Lower leg skin (tissue), 4 donors: ENCODE data around the gene C22orf39. TPM values are rescaled to one million over a fixed set of nuclear protein-coding genes. Genes with fewer than 3 reads are reported as not detected.

Experiments used
- DNase-seq, 2 donors: peaks; one replicate each; pipeline ENCODE4 v3.0.0-alpha.2; 2019; ENCODE audit warnings: low spot score in 2 of 2
- H3K4me3 ChIP-seq: fragments of 200-600 bp; sonication (generic); 2 replicates; pipeline ENCODE4 v1.5.1; 2017; ENCODE audit warnings: mild to moderate bottlenecking, low read depth; ENCODE audit not compliant: poor library complexity, severe bottlenecking
- POLR2A ChIP-seq, 2 donors: fragments of 450-650 bp; IDR thresholded peaks; one replicate each; pipeline ENCODE4 v1.6.1; 2016 to 2017; ENCODE audit warnings: antibody characterized with exemption in 2 of 2, mild to moderate bottlenecking in 1 of 2, moderate library complexity in 1 of 2
- WGBS, 2 donors: methylation state at CpG; one replicate each; pipeline ENCODE4 v1.1.5; 2018; 5-methylcytosine and 5-hydroxymethylcytosine counted together
- intact Hi-C: fragments of 100-400 bp; cut with DNase I; formaldehyde crosslinking; loops from one replicate; pipeline ENCODE4 v1.15.0; 2023; ENCODE audit warnings: low total_unique reads
- total RNA-seq, 4 donors: library from RNA; depleted of rRNA; stranded (reverse); fragments of >200 nt; gene quantifications; one replicate each; pipeline ENCODE4 v1.1.0, GENCODE V29; 2016
- TF ChIP-seq, protein P1 (sequence below), 3 donors: fragments of 450-650 bp; IDR thresholded peaks; one replicate each; pipeline ENCODE4 v1.5.1; 2016; ENCODE audit warnings: antibody characterized with exemption in 3 of 3, mild to moderate bottlenecking in 3 of 3, moderate library complexity in 2 of 3

Gene C22orf39
- total RNA-seq, 4 donors from 2014 or later: 31.0 to 50.4 (median 42.1) TPM

DNA sequence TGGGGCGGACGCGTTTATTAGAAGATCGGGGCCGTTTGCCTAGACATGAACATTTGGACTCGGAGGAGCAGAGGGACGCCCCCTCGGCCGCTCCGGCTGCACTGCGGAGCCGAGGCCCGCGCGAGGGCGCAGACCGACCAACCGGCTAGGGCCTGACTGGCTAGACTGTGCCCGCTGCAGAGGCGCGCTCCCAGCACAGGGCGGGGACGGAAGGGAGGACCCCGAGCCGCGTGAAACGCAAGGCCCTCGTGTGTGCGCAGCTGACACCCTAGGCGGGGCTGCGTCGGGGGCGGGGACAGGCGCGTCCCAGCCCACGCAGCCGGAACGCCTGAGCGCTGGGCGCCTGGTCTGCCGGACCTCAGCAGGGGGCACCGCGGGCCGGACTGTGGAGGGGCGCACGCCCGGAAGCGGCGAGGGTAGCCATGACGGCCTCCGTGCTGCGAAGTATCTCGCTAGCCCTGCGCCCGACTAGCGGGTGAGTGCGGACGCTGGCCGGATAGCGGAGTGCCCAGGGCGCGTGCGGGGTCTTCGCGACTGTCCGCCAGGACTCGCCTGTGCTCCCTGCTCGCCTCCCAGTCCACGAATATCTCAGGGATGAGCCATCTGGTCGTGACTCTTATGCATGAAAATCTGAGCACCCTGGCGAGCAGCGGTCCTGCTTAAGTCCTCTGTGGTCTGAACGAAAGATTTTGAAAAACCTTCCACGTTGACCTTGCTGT, 15.2 kb downstream of the C22orf39 start, which contains the start of gene MRPL40:
TSS of gene MRPL40 (plus strand) at position 413 of the 719 bp plus-strand sequence. CDS start at position 423, 10 bp downstream.
- peak; percentile 91 to 98 for DNase-seq
- peak within 1 kb of the TSS; percentile 92 for H3K4me3 ChIP-seq
- 0% methylated on average over 11 to 72 of the region's 74 CpGs for WGBS, 2 donors
- intact Hi-C loops: no loop called here
- TF ChIP-seq, protein P1, sequence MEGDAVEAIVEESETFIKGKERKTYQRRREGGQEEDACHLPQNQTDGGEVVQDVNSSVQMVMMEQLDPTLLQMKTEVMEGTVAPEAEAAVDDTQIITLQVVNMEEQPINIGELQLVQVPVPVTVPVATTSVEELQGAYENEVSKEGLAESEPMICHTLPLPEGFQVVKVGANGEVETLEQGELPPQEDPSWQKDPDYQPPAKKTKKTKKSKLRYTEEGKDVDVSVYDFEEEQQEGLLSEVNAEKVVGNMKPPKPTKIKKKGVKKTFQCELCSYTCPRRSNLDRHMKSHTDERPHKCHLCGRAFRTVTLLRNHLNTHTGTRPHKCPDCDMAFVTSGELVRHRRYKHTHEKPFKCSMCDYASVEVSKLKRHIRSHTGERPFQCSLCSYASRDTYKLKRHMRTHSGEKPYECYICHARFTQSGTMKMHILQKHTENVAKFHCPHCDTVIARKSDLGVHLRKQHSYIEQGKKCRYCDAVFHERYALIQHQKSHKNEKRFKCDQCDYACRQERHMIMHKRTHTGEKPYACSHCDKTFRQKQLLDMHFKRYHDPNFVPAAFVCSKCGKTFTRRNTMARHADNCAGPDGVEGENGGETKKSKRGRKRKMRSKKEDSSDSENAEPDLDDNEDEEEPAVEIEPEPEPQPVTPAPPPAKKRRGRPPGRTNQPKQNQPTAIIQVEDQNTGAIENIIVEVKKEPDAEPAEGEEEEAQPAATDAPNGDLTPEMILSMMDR (IDR thresholded peaks at IDR 0.05): peak in 1 of 3 donors; percentile 32
- no peak for TF ChIP-seq POLR2A (IDR thresholded peaks at IDR 0.05)

DNA sequence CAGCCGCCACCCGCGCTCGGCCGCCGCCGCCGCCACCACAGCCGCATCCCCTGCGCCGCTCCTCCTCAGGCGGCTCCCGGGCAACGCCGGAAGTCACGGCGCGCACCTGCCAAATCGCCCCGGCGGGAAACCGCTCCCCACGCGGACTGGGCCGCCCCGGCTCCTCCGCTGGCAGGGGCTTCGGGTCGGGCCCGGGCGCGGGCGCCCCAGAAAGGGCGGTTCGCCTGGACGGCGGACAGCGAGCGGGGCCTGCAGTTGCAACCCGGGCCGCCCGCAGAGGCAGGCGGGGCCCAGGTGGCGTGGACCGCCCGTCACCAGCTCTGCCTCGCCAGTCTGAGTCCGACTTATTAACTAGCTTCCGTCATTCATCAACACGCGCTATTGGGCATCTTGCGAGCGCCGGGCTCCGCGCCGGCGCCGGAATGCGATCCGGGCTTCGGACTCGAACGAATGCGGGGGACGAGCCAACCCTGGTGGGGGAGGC, 15.8 kb downstream of the C22orf39 start, which contains the start of gene HIRA:
TSS of gene HIRA (minus strand) at position 85 of the 484 bp plus-strand sequence. CDS start 257 bp downstream, outside the sequence.
- H3K4me3 ChIP-seq: peak within 1 kb of the TSS; percentile 92
- WGBS, 2 donors: 0% methylated on average over 4 to 12 of the region's 66 CpGs
- peak; percentile 57 to 96 for DNase-seq
- TF ChIP-seq, protein P1 (IDR thresholded peaks at IDR 0.05): no peak
- TF ChIP-seq POLR2A (IDR thresholded peaks at IDR 0.05): no peak
- intact Hi-C loops: no loop called here

DNA sequence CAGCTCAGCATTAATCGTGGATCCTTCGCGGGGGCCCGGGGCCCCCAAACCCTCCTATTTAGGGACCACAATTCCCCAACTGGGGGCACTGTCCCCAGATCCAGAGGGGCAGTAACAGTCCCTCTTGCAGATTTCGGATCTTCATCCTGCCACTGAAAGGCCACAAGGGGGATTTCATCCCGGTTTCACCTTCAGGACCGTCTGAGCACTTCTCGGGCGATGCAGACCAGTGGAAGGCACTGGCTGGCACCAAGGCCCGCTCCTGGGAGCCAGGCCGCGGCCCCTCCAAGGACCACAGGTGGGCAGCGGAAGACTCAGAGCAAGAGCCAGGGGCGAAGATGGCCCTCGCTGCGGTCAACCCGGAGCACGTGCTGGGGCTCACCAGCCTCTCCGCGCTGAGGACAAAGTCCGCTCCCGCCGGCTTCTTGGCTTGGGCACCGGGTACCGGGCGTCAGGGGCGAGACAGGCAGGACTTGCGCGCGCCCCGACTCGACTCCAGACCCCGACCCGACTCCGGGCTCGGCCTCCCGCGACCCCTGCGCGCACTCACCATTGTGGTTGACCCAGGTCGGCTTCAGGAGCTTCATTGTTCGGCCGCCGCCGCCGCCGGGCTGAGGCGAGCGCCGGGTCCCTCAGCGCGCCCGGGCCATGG, 16.5 kb downstream of the C22orf39 start:
- DNase-seq: peak in 1 of 2 donors; percentile 87
- 0% methylated on average over 6 to 39 of the region's 53 CpGs for WGBS, 2 donors
- TF ChIP-seq, protein P1 (IDR thresholded peaks at IDR 0.05): no peak
- no peak for TF ChIP-seq POLR2A (IDR thresholded peaks at IDR 0.05)
- intact Hi-C loops: no loop called here
- peak overlapping the region; percentile 92 for H3K4me3 ChIP-seq

DNA sequence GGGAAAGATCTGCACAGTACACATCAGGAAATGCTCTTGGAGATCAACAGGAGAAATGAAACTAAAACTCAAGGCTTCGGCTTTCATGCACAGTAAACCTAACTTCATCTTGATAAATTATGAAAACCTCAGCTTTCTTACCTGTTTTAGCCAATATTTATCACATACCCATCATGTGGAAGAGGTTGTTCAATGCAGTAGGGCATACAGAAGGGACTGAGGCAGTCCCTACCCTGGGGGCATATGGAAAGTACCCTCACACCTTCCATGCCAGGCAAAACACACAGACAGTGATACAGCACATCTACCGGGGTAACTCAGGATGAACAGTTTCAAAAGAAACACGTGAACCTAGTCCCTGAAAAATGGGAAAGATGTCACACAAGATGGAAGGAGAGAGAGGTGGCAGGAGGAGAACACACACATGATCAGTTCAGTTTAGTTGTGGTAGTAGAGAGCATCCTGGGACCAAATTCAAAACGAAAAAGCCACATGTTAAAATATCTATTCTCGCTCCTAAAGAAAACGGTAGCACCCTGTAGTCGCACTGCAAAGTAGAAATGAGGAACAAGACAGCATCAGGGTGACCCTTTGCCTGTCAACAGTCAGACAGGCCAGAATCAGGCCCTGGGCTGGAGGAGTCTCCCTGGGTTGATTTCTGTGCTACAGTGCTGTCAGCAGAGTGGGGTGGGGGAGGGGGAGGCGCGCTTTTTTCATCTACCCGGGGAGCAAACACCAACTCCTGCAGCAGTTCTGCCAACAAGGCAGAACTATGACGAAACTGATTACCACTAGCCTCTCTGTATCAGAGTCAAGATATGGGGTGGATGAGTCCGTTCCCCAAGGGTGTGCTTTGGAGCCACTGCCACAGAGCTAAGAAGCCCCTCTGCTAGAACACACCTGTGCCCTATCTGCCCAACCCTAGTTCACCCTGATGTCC, 17.3 kb downstream of the C22orf39 start:
- 5 to 10% methylated on average over 12 of the region's 12 CpGs for WGBS, 2 donors
- DNase-seq: no peak
- TF ChIP-seq POLR2A (IDR thresholded peaks at IDR 0.05): no peak
- TF ChIP-seq, protein P1 (IDR thresholded peaks at IDR 0.05): no peak
- intact Hi-C loops: no loop called here
- peak overlapping the region; percentile 92 for H3K4me3 ChIP-seq

DNA sequence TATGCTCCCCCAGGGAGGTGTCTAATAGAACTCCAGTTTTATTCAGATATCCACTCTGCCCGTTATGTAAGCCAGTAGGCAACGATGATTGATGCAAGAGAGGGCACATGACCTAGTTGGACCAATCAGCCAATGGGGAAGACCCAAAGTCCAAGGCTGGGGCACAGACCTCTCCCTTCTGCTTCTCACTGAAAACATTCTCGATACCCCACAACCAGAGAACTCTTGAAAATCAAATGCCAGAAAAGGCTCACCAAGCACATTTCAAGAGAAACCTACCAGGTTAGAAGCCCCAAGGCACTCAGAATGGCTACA, 23.4 kb downstream of the C22orf39 start:
- no peak for DNase-seq
- WGBS, 2 donors: 89 to 94% methylated on average over 3 of the region's 3 CpGs
- TF ChIP-seq, protein P1 (IDR thresholded peaks at IDR 0.05): no peak
- no peak for TF ChIP-seq POLR2A (IDR thresholded peaks at IDR 0.05)
- H3K4me3 ChIP-seq: no peak overlapping the region
- intact Hi-C loops: no loop called here
